T follicular helper cell (primary cell): Measurements from ENCODE around the gene FAM241B.

Experiments used
- DNase-seq: peaks from one replicate; pipeline ENCODE4 v3.0.0-alpha.2; 2020; ENCODE audit warnings: low read depth

Gene FAM241B

GRCh38 chr10:69634759-69635425, 4.8 kb downstream of the FAM241B start:
- DNase-seq = no peak

GRCh38 chr10:69635428-69636272, 5.6 kb downstream of the FAM241B start:
- DNase-seq = no peak

GRCh38 chr10:69636273-69636575, 6.2 kb downstream of the FAM241B start:
- no peak for DNase-seq

GRCh38 chr10:69636626-69637605, 6.9 kb downstream of the FAM241B start:
- no peak for DNase-seq

GRCh38 chr10:69638642-69639041, 8.6 kb downstream of the FAM241B start:
- DNase-seq = no peak

- peak; percentile 64 for DNase-seq
Measured at GRCh38 chr10:69639291-69640195, 9.5 kb downstream of the FAM241B start.

- DNase-seq = no peak
Measured at GRCh38 chr10:69640196-69640980, 10.3 kb downstream of the FAM241B start.

- DNase-seq = no peak
Measured at GRCh38 chr10:69641261-69641980, 11.4 kb downstream of the FAM241B start.

- no peak for DNase-seq
Measured at GRCh38 chr10:69642747-69643146, 12.7 kb downstream of the FAM241B start.

GRCh38 chr10:69643779-69644657, 14.0 kb downstream of the FAM241B start:
- no peak for DNase-seq

- DNase-seq = no peak
Measured at GRCh38 chr10:69644658-69645295, 14.7 kb downstream of the FAM241B start.

- no peak for DNase-seq
Measured at GRCh38 chr10:69645296-69646184, 15.5 kb downstream of the FAM241B start.

- DNase-seq = no peak
Measured at GRCh38 chr10:69646185-69647060, 16.4 kb downstream of the FAM241B start.

- DNase-seq = no peak
Measured at GRCh38 chr10:69647126-69647525, 17.1 kb downstream of the FAM241B start.

- no peak for DNase-seq
Measured at GRCh38 chr10:69647819-69648218, 17.8 kb downstream of the FAM241B start.

GRCh38 chr10:69648461-69648860, 18.4 kb downstream of the FAM241B start:
- DNase-seq = no peak
